ENCODE data around the gene ITGA2. TPM values are rescaled to one million over a fixed set of nuclear protein-coding genes. Genes with fewer than 3 reads are reported as not detected.

The ITGA2 gene
- not detected in 2 replicates for total RNA-seq (2014; rRNA removed; shearing (Covaris generic); ENCODE audit: low replicate concordance)

DNA sequence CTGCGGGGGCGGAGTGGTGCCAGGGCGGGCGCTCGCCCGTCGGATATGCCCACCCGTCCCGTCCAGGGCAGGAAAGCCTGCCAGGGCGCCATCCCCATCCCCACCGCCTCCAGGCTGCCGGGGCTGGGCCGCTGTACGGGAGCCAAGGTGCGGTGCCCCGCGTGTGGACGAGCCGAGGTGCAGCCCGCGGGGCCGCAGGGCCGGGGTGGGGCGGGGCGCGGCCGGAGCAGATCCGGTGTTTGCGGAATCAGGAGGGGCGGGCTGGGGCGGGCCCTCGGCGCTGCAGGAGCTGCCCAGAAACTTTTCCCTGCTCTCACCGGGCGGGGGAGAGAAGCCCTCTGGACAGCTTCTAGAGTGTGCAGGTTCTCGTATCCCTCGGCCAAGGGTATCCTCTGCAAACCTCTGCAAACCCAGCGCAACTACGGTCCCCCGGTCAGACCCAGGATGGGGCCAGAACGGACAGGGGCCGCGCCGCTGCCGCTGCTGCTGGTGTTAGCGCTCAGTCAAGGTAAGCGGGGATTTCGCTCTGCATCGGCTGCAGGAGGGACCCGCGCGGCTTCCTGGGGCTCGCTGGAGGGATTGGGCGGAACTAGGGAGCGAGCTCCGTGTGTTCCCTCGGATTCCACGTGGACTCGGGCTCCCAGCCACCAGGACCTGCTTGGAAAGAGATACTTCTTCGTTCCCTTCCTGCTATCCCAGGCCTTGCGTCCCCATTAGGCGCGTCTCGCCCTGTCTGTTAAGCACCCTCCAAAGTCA is at the start of gene ITGA2:
TSS of gene ITGA2 (plus strand) at position 328 of the 756 bp plus-strand sequence. CDS start at position 445, 117 bp downstream.
- no peaks in the 10 kb centered on the region for H3K36me3 ChIP-seq (ENCODE audit: insufficient read depth, low read length)
- no peak within 1 kb of the TSS for H3K27ac ChIP-seq (ENCODE audit: low read length)
- H3K27me3 ChIP-seq (ENCODE audit: low read length) = no peaks in the 10 kb centered on the region
- H3K4me1 ChIP-seq (ENCODE audit: low read length) = no peaks in the 10 kb centered on the region
- H4K20me1 ChIP-seq (ENCODE audit: insufficient read depth, low read depth, low read length) = no peaks in the 10 kb centered on the region
- no peaks in the 10 kb centered on the region for H3K79me2 ChIP-seq (ENCODE audit: low read length)
- no peak within 1 kb of the TSS for H3K4me3 ChIP-seq (ENCODE audit: low read length)
- no peak within 1 kb of the TSS for H3K9ac ChIP-seq (ENCODE audit: low read length)
- no peaks in the 10 kb centered on the region for H3K9me2 ChIP-seq (replicated peaks; ENCODE audit: insufficient read depth, low read length)
- no peak within 1 kb of the TSS for H3K4me2 ChIP-seq (ENCODE audit: low read depth, low read length, poor library complexity, severe bottlenecking)
- no peak for DNase-seq
- H3K9me3 ChIP-seq (ENCODE audit: low read length) = no peaks in the 10 kb centered on the region
- H2AFZ ChIP-seq (ENCODE audit: low read length) = no peak within 1 kb of the TSS

DNA sequence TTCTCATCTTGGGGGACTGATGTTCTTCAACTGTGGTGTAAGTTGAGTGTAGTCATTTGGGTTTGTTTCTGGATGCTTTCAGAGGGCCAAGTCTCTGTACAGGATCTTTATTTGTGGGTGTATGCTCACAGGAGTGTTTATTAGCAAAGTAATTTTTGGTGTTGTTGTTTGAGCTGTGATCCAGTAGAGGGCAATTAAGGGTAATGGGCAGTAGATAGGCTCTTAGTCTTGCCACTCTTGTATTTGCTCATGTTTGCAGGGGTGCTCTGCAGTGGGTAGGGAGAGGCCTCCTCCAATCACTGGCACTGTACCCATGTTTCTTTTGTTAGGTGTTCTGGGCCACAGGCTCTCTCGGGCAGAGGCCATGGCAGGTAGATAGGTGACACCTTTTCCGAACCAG is 45.9 kb upstream of the ITGA2 start:
- H3K4me2 ChIP-seq (ENCODE audit: low read depth, low read length, poor library complexity, severe bottlenecking) = no peak overlapping the region
- no peak overlapping the region for H3K27ac ChIP-seq (ENCODE audit: low read length)
- H3K9ac ChIP-seq (ENCODE audit: low read length) = no peak overlapping the region
- no peaks in the 10 kb centered on the region for H4K20me1 ChIP-seq (ENCODE audit: insufficient read depth, low read depth, low read length)
- H3K79me2 ChIP-seq (ENCODE audit: low read length) = no peaks in the 10 kb centered on the region
- H3K4me3 ChIP-seq (ENCODE audit: low read length) = no peak overlapping the region
- H2AFZ ChIP-seq (ENCODE audit: low read length) = no peak overlapping the region
- peak; percentile 60 for DNase-seq
- no peaks in the 10 kb centered on the region for H3K27me3 ChIP-seq (ENCODE audit: low read length)
- peaks cover 3% of the 10 kb centered on the region; the same call in 1 of the 2 replicates for H3K4me1 ChIP-seq (ENCODE audit: low read length)
- H3K9me2 ChIP-seq (replicated peaks; ENCODE audit: insufficient read depth, low read length) = no peaks in the 10 kb centered on the region
- H3K36me3 ChIP-seq (ENCODE audit: insufficient read depth, low read length) = no peaks in the 10 kb centered on the region
- no peaks in the 10 kb centered on the region for H3K9me3 ChIP-seq (ENCODE audit: low read length)

DNA sequence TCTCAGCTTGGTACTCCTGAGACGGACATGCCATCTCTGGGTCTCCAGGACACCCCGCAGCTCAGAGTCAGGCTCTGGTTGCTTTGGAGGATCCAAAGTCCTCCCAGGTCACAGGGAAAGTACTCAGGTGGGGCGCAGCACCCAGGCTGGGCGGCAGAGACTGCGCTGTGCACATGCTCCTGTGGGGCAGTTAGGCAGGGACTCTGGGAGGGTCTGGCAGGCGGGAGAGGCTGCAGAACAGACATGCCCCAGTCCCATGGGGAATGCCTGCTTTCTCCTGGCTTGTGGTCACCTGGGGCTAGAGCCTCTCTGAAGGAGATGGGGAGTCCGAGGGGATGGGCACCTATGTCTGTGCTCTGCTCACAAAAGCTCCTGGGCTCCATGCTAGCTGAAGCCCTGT is 45.3 kb upstream of the ITGA2 start:
- Histone ChIP-seq H3K4me1 (ENCODE audit: low read length) (peaks cover 3% of the 10 kb centered on the region; the same call in 1 of the 2 replicates), H2AFZ (ENCODE audit: low read length) (peak overlapping the region; percentile 14; the same call in 1 of the 2 replicates), H3K4me3 (ENCODE audit: low read length) (no peak overlapping the region)

DNA sequence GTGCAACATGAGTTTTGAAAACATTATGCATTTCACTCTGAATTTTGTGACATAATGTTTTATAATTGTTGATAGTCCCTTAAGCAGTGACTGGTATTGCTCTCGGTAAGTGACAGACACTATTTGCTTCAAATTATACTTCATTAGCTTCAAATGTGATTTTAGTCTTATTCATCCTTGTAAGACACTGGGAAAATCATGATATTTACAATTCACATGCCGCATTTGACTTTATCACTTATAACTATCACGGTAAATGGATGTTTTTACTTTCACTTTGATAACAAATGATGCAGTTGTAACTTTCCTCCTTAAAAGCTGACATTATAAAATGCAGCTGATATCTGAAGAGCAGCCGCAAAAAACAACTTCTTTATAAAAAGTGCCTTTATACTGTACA is 44.1 kb upstream of the ITGA2 start:
- peak overlapping the region; percentile 70; the same call in 1 of the 2 replicates for H2AFZ ChIP-seq (ENCODE audit: low read length)
- no peaks in the 10 kb centered on the region for H3K27me3 ChIP-seq (ENCODE audit: low read length)
- no peaks in the 10 kb centered on the region for H3K36me3 ChIP-seq (ENCODE audit: insufficient read depth, low read length)
- no peaks in the 10 kb centered on the region for H3K9me3 ChIP-seq (ENCODE audit: low read length)
- peaks cover 3% of the 10 kb centered on the region; the same call in 1 of the 2 replicates for H3K4me1 ChIP-seq (ENCODE audit: low read length)
- H3K9ac ChIP-seq (ENCODE audit: low read length) = peak overlapping the region; percentile 46
- H3K4me3 ChIP-seq (ENCODE audit: low read length) = peak overlapping the region; percentile 59
- H3K79me2 ChIP-seq (ENCODE audit: low read length) = no peaks in the 10 kb centered on the region
- H3K27ac ChIP-seq (ENCODE audit: low read length) = no peak overlapping the region
- DNase-seq = no peak
- H4K20me1 ChIP-seq (ENCODE audit: insufficient read depth, low read depth, low read length) = no peaks in the 10 kb centered on the region
- H3K4me2 ChIP-seq (ENCODE audit: low read depth, low read length, poor library complexity, severe bottlenecking) = peak overlapping the region; percentile 66
- H3K9me2 ChIP-seq (replicated peaks; ENCODE audit: insufficient read depth, low read length) = no peaks in the 10 kb centered on the region

More for the DNA sequence above, 45.3 kb upstream of the ITGA2 start:
- no peaks in the 10 kb centered on the region for H3K79me2 ChIP-seq (ENCODE audit: low read length)
- no peak overlapping the region for H3K4me2 ChIP-seq (ENCODE audit: low read depth, low read length, poor library complexity, severe bottlenecking)
- no peaks in the 10 kb centered on the region for H3K36me3 ChIP-seq (ENCODE audit: insufficient read depth, low read length)
- H3K9me3 ChIP-seq (ENCODE audit: low read length) = no peaks in the 10 kb centered on the region
- no peaks in the 10 kb centered on the region for H3K27me3 ChIP-seq (ENCODE audit: low read length)
- no peaks in the 10 kb centered on the region for H3K9me2 ChIP-seq (replicated peaks; ENCODE audit: insufficient read depth, low read length)
- DNase-seq = no peak
- H3K9ac ChIP-seq (ENCODE audit: low read length) = no peak overlapping the region
- no peak overlapping the region for H3K27ac ChIP-seq (ENCODE audit: low read length)
- no peaks in the 10 kb centered on the region for H4K20me1 ChIP-seq (ENCODE audit: insufficient read depth, low read depth, low read length)

DNA sequence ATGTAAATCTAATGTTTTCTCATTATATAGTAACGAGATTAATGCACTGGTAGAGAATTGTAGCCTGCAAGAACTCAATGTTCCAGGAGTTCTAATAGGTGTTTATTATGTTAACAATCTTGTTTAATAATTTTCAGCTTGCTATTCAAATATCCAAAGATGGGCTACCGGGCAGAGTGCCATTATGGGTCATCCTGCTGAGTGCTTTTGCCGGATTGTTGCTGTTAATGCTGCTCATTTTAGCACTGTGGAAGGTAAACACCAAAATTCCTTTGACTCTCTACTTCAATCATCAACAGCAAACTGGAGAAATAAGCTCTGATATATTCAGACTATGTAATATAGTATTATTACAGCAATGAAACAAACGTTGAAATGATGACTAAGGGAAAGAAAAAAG is 41.9 kb upstream of the ITGA2 start:
- Histone ChIP-seq H4K20me1 (ENCODE audit: insufficient read depth, low read depth, low read length) (no peaks in the 10 kb centered on the region), H3K4me1 (ENCODE audit: low read length) (peaks cover 3% of the 10 kb centered on the region; the same call in 1 of the 2 replicates), H3K9ac (ENCODE audit: low read length) (no peak overlapping the region), H2AFZ (ENCODE audit: low read length) (no peak overlapping the region), H3K4me2 (ENCODE audit: low read depth, low read length, poor library complexity, severe bottlenecking) (no peak overlapping the region), H3K27me3 (ENCODE audit: low read length) (no peaks in the 10 kb centered on the region), H3K79me2 (ENCODE audit: low read length) (no peaks in the 10 kb centered on the region), H3K9me3 (ENCODE audit: low read length) (no peaks in the 10 kb centered on the region), H3K27ac (ENCODE audit: low read length) (no peak overlapping the region), H3K4me3 (ENCODE audit: low read length) (no peak overlapping the region), H3K9me2 (replicated peaks; ENCODE audit: insufficient read depth, low read length) (no peaks in the 10 kb centered on the region), H3K36me3 (ENCODE audit: insufficient read depth, low read length) (no peaks in the 10 kb centered on the region)
- DNase-seq = no peak

DNA sequence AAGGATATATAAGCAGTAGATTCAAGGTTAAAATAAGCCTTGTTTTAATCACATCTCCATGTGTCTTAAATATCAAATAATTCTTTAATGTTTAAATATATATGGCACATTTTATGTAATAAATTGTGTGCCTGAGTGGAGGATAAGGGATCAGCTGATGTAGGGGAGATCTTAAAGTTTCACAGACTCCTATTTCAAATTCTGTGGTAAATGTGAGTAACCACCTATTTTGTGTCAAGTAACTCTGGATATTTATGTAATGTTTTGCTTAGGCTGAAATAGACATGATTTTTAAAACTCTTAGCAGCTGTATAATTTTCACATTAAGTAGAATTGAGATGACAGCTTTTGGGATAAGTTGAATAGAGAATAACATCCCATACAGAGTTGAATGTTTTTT is 41.3 kb upstream of the ITGA2 start:
- Histone ChIP-seq H3K4me2 (ENCODE audit: low read depth, low read length, poor library complexity, severe bottlenecking) (no peak overlapping the region), H3K9ac (ENCODE audit: low read length) (no peak overlapping the region)

DNA sequence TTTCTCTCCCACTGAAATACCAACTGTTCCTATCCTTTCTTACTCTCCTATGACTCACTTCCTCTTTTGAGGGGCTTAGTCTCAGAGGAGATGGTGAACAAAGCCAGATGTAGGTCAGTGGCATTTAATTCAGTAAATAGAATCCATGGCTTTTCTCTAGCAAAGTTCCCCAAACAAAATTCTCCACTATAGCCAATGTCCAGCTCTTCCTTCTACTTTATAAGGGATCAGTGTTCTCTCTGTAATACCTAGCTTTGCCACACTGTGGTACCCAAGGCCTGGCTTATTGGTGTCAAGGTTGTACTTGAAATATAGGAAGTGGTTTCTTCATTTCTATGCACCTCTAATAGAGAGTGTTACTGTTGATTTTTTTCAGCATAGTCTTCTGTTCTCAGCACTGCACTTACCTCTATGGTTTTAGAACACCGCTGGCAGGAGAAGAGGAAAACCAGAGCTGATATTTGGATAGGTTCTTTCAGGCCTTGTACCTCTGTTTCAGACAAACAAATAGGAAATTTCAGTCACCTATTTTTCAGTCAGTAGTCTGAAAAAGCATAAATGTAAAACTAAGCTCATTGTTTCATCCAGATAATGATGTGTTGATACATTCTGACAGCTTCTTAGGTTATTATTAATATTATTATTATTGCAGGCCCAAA is 40.6 kb upstream of the ITGA2 start:
- H3K4me1 ChIP-seq (ENCODE audit: low read length) = peaks cover 3% of the 10 kb centered on the region; the same call in 1 of the 2 replicates
- H3K4me3 ChIP-seq (ENCODE audit: low read length) = no peak overlapping the region
- no peaks in the 10 kb centered on the region for H3K79me2 ChIP-seq (ENCODE audit: low read length)
- H3K27me3 ChIP-seq (ENCODE audit: low read length) = no peaks in the 10 kb centered on the region
- H3K4me2 ChIP-seq (ENCODE audit: low read depth, low read length, poor library complexity, severe bottlenecking) = no peak overlapping the region
- peak; percentile 81 for DNase-seq
- H4K20me1 ChIP-seq (ENCODE audit: insufficient read depth, low read depth, low read length) = no peaks in the 10 kb centered on the region
- no peaks in the 10 kb centered on the region for H3K9me3 ChIP-seq (ENCODE audit: low read length)
- H3K9ac ChIP-seq (ENCODE audit: low read length) = no peak overlapping the region
- H3K36me3 ChIP-seq (ENCODE audit: insufficient read depth, low read length) = no peaks in the 10 kb centered on the region
- 0 out of 2 replicates have a peak overlapping the region, but pooled peaks have one; percentile 50 for H2AFZ ChIP-seq (ENCODE audit: low read length)
- no peaks in the 10 kb centered on the region for H3K9me2 ChIP-seq (replicated peaks; ENCODE audit: insufficient read depth, low read length)
- no peak overlapping the region for H3K27ac ChIP-seq (ENCODE audit: low read length)

More for the DNA sequence above, 41.3 kb upstream of the ITGA2 start:
- H3K4me1 ChIP-seq (ENCODE audit: low read length) = peaks cover 3% of the 10 kb centered on the region; the same call in 1 of the 2 replicates
- no peaks in the 10 kb centered on the region for H3K36me3 ChIP-seq (ENCODE audit: insufficient read depth, low read length)
- no peaks in the 10 kb centered on the region for H3K9me3 ChIP-seq (ENCODE audit: low read length)
- H4K20me1 ChIP-seq (ENCODE audit: insufficient read depth, low read depth, low read length) = no peaks in the 10 kb centered on the region
- no peaks in the 10 kb centered on the region for H3K79me2 ChIP-seq (ENCODE audit: low read length)
- H2AFZ ChIP-seq (ENCODE audit: low read length) = no peak overlapping the region
- H3K4me3 ChIP-seq (ENCODE audit: low read length) = no peak overlapping the region
- H3K27ac ChIP-seq (ENCODE audit: low read length) = no peak overlapping the region
- no peaks in the 10 kb centered on the region for H3K27me3 ChIP-seq (ENCODE audit: low read length)
- DNase-seq = no peak
- H3K9me2 ChIP-seq (replicated peaks; ENCODE audit: insufficient read depth, low read length) = no peaks in the 10 kb centered on the region

DNA sequence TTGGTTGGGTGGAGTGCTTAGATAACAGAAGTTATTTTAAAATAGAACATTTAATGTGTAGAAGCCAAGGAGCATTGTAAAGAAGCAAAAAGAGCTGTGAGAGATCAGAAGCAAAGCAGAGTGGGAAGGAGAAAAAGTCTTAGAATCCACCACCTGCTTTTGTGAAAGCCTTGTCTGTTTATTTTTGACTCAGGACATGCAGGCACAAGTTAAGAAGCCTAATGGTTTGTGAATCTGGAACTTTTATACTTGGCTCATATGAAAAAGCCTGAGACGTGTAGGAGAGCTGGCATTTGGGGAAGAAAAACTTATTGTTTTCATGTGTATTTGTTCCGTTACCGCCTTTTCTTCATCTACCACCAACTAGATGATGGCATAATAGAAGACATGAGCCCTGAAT is 38.5 kb upstream of the ITGA2 start:
- H3K4me2 ChIP-seq (ENCODE audit: low read depth, low read length, poor library complexity, severe bottlenecking) = no peak overlapping the region
- H3K79me2 ChIP-seq (ENCODE audit: low read length) = no peaks in the 10 kb centered on the region
- no peak overlapping the region for H2AFZ ChIP-seq (ENCODE audit: low read length)
- no peaks in the 10 kb centered on the region for H3K9me3 ChIP-seq (ENCODE audit: low read length)
- H3K4me3 ChIP-seq (ENCODE audit: low read length) = no peak overlapping the region
- H4K20me1 ChIP-seq (ENCODE audit: insufficient read depth, low read depth, low read length) = no peaks in the 10 kb centered on the region
- H3K9ac ChIP-seq (ENCODE audit: low read length) = no peak overlapping the region
- H3K9me2 ChIP-seq (replicated peaks; ENCODE audit: insufficient read depth, low read length) = no peaks in the 10 kb centered on the region
- no peak for DNase-seq
- no peaks in the 10 kb centered on the region; the same call in 1 of the 2 replicates for H3K4me1 ChIP-seq (ENCODE audit: low read length)
- H3K27me3 ChIP-seq (ENCODE audit: low read length) = no peaks in the 10 kb centered on the region
- H3K36me3 ChIP-seq (ENCODE audit: insufficient read depth, low read length) = no peaks in the 10 kb centered on the region
- no peak overlapping the region for H3K27ac ChIP-seq (ENCODE audit: low read length)

Measured in Karpas-422 (cell line).